ENCODE results near the gene C3. TPM values are rescaled to one million over a fixed set of nuclear protein-coding genes. Genes with fewer than 3 reads are reported as not detected.

C3 gene
- total and polyA plus RNA-seq, 8 donors, result 67.7 to 3,753 (median 596) TPM

GRCh38 chr19:6694147-6694815 is 26.2 kb downstream of the C3 start:
- peak in 2 of 4 donors; percentile 15 to 57 for ATAC-seq
- no peaks in the 10 kb centered on the region for H3K4me1 ChIP-seq
- intact Hi-C loops (cut with DNase I), result no loop called here
- WGBS, 2 donors, result 88 to 93% methylated on average over 23 to 24 of the region's 25 CpGs
- DNase-seq, result no peak
- no peaks in the 10 kb centered on the region for H3K27me3 ChIP-seq
- no peak overlapping the region for H3K4me3 ChIP-seq
- no peak for FAIRE-seq
- H3K9me3 ChIP-seq, result no peaks in the 10 kb centered on the region
- no peak overlapping the region for H3K27ac ChIP-seq
- TF ChIP-seq, protein P1, sequence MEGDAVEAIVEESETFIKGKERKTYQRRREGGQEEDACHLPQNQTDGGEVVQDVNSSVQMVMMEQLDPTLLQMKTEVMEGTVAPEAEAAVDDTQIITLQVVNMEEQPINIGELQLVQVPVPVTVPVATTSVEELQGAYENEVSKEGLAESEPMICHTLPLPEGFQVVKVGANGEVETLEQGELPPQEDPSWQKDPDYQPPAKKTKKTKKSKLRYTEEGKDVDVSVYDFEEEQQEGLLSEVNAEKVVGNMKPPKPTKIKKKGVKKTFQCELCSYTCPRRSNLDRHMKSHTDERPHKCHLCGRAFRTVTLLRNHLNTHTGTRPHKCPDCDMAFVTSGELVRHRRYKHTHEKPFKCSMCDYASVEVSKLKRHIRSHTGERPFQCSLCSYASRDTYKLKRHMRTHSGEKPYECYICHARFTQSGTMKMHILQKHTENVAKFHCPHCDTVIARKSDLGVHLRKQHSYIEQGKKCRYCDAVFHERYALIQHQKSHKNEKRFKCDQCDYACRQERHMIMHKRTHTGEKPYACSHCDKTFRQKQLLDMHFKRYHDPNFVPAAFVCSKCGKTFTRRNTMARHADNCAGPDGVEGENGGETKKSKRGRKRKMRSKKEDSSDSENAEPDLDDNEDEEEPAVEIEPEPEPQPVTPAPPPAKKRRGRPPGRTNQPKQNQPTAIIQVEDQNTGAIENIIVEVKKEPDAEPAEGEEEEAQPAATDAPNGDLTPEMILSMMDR (IDR thresholded peaks at IDR 0.05), result no peak
- peaks cover 0 to 4% (median 0%) of the 10 kb centered on the region in 3 donors for H3K36me3 ChIP-seq

DNA sequence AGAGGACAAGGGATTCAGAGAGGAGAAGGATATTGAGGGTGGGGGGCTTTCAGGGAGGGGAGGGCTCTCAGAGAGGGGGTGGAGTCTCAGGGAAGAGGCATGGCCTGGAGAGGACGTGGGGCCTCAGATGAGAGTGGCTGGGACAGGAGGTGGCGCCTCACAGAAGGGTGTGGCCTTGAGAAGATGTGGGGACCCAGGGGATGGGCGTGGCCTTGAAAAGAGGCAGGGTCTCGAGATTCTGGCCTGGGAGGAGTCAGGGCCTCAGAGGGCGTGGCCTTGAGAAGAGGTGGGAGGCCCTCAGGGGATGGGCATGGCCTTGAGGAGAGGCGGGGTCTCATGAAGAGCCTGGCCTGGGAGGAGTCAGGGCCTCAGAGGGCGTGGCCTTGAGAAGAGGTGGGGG is 26.8 kb downstream of the C3 start:
- intact Hi-C loops (cut with DNase I), result no loop called here
- DNase-seq, result no peak
- peak in 2 of 4 donors; percentile 20 to 21 for ATAC-seq
- H3K4me3 ChIP-seq, result no peak overlapping the region
- TF ChIP-seq, protein P1 (IDR thresholded peaks at IDR 0.05), result no peak
- H3K27me3 ChIP-seq, result no peaks in the 10 kb centered on the region
- H3K27ac ChIP-seq, result no peak overlapping the region
- H3K4me1 ChIP-seq, result no peaks in the 10 kb centered on the region
- no peaks in the 10 kb centered on the region for H3K9me3 ChIP-seq
- FAIRE-seq, result no peak
- 71 to 78% methylated on average over 7 of the region's 7 CpGs for WGBS, 2 donors
- peaks cover 0 to 4% (median 0%) of the 10 kb centered on the region in 3 donors for H3K36me3 ChIP-seq

DNA sequence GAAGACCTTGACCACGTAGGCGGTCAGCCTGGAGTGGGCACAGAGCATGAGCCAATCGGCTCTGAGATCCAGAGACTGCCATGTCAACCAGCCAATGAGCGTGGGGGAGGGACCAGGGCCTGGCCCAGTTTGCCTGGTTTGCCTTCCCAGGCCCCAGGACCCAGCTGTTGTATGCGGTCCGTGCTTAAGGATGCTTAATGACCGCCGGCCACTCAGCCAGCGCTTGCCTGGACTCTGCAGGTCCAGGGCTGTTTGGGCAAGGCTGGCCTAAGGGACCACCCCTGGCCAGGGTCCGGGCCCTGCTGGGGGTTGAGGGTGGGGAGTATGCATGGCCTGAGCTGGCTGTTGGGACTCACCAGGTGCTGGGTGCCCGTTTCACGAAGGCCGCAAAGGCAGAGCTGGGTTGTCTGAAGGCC is 27.4 kb downstream of the C3 start:
- no peak for FAIRE-seq
- no peak for DNase-seq
- ATAC-seq, result peak in 1 of 4 donors; percentile 8
- intact Hi-C loops (cut with DNase I), result no loop called here
- Histone ChIP-seq H3K27me3 (no peaks in the 10 kb centered on the region), H3K4me3 (no peak overlapping the region), H3K4me1 (no peaks in the 10 kb centered on the region), H3K36me3 (peaks cover 0 to 4% (median 0%) of the 10 kb centered on the region in 3 donors), H3K9me3 (no peaks in the 10 kb centered on the region), H3K27ac (no peak overlapping the region)
- TF ChIP-seq, protein P1 (IDR thresholded peaks at IDR 0.05), result no peak
- WGBS, 2 donors, result 82 to 90% methylated on average over 13 of the region's 13 CpGs

- intact Hi-C loops (cut with DNase I), result no loop called here
- FAIRE-seq (no peak), DNase-seq (no peak), ATAC-seq (no peak)
- no peaks in the 10 kb centered on the region for H3K9me3 ChIP-seq
- H3K36me3 ChIP-seq, result peaks cover 0 to 4% (median 0%) of the 10 kb centered on the region in 3 donors
- WGBS, 2 donors, result 69 to 81% methylated on average over 10 of the region's 10 CpGs
- no peak overlapping the region for H3K4me3 ChIP-seq
- no peak overlapping the region for H3K27ac ChIP-seq
- TF ChIP-seq, protein P1 (IDR thresholded peaks at IDR 0.05), result no peak
- no peaks in the 10 kb centered on the region for H3K4me1 ChIP-seq
- no peaks in the 10 kb centered on the region for H3K27me3 ChIP-seq
Observed at GRCh38 chr19:6692027-6692426, 28.4 kb downstream of the C3 start.

DNA sequence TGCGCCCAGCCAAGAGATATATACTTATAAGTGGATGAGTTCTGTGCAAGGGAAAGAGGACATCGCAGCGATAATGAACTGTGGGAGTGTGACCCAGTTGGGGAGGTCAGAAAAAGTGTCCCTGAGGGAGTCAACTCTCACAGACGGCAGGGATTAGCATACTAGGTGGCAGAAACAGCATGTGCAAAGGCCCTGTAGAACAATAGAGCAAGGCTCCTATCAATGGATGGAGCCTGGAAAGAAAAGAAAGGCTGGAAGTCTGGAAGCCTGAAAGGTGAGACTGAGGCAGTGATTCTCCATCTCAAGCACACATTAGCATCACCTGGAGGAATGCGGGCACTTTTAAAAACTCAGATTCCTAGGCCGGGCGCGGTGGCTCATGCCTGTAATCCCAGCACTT is 29.1 kb downstream of the C3 start:
- H3K4me1 ChIP-seq, result no peaks in the 10 kb centered on the region
- intact Hi-C loops (cut with DNase I), result no loop called here
- TF ChIP-seq, protein P1 (IDR thresholded peaks at IDR 0.05), result no peak
- no peaks in the 10 kb centered on the region for H3K27me3 ChIP-seq
- 86 to 99% methylated on average over 8 of the region's 8 CpGs for WGBS, 2 donors
- ATAC-seq, result no peak
- no peak overlapping the region for H3K27ac ChIP-seq
- no peak for DNase-seq
- FAIRE-seq, result no peak
- no peak overlapping the region for H3K4me3 ChIP-seq
- peaks cover 0 to 4% (median 0%) of the 10 kb centered on the region in 3 donors for H3K36me3 ChIP-seq
- H3K9me3 ChIP-seq, result no peaks in the 10 kb centered on the region

Data from pancreas (tissue), 10 donors.